ENCODE measurements around the gene CHAD. TPM values are rescaled to one million over a fixed set of nuclear protein-coding genes. Genes with fewer than 3 reads are reported as not detected.

Gene CHAD
- total RNA-seq, 4 donors from 2014 or later: not detected

DNA sequence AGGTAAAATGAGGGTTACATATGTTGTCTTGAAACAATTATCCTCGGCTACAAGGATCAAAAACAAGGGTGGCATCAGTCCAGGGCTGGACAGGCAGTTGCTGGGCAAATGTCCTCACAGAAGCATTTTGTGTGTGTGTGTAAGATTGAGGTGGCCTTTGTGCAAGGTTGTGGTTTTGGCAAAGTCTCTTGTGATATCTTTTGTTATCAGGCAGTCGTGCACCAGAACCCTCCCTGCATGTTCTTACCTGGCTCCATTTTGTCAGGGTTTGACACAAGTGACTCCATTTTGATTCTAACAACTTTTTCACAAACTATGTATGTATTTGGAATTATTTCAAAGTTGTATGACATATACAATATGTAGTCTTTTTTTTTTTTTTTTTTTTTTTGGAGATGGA, 20.0 kb downstream of the CHAD start:
- no peak overlapping the region for H3K4me3 ChIP-seq
- no peaks in the 10 kb centered on the region for H3K36me3 ChIP-seq
- ATAC-seq: no peak
- no peaks in the 10 kb centered on the region for H3K27me3 ChIP-seq
- peaks cover 0 to 3% (median 0%) of the 10 kb centered on the region in 3 donors for H3K4me1 ChIP-seq
- TF ChIP-seq POLR2A (IDR thresholded peaks at IDR 0.05) (no peak), POLR2AphosphoS5 (IDR thresholded peaks at IDR 0.05) (no peak), CTCF (IDR thresholded peaks at IDR 0.05) (no peak), EP300 (IDR thresholded peaks at IDR 0.05) (no peak)
- 89 to 93% methylated on average over 1 to 2 of the region's 2 CpGs for WGBS, 2 donors (ENCODE audit: low coverage in 1 of 2)
- no peak overlapping the region for H3K27ac ChIP-seq
- H3K9me3 ChIP-seq: no peaks in the 10 kb centered on the region

DNA sequence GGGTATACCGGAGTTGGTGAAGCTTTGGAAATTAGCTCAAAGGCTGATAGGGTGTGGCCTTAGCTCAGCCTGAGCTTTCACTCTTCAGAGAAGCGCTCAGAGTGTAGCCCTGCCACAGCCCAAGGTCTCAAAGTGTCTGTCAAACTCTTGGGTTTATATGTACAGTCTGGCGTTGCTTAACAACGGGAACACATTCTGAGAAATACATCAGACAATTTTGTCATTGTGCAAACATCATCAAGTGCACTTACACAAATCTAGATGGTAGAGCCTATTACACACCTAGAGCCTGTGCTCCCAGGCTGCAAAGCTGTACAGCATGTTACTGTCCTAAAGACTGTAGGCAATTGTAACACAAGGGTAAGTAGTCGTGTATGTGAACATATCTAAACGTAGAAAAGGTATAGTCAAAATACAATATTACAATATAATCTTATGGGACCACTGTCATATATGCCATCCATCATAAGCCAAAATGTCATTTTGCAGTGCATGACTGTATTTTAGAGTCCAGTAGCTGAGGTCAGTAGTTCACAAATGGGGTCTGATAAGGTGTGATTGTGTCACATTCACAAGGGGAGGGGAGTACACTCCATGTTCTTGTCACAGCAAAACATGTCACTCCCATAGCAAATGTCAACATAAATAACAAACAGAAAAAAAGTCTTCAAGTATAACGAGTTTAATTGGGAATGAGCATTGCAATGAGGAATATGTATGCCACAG, 20.6 kb downstream of the CHAD start:
- ATAC-seq: no peak
- Histone ChIP-seq H3K27me3 (no peaks in the 10 kb centered on the region), H3K4me1 (peaks cover 0 to 9% (median 0%) of the 10 kb centered on the region in 3 donors), H3K4me3 (no peak overlapping the region), H3K36me3 (no peaks in the 10 kb centered on the region), H3K9me3 (no peaks in the 10 kb centered on the region), H3K27ac (no peak overlapping the region)
- TF ChIP-seq POLR2A (IDR thresholded peaks at IDR 0.05): no peak
- no peak for TF ChIP-seq CTCF (IDR thresholded peaks at IDR 0.05)
- TF ChIP-seq EP300 (IDR thresholded peaks at IDR 0.05): no peak
- TF ChIP-seq POLR2AphosphoS5 (IDR thresholded peaks at IDR 0.05): no peak
- WGBS, 2 donors (ENCODE audit: low coverage in 1 of 2): 82 to 88% methylated on average over 6 to 7 of the region's 7 CpGs

DNA sequence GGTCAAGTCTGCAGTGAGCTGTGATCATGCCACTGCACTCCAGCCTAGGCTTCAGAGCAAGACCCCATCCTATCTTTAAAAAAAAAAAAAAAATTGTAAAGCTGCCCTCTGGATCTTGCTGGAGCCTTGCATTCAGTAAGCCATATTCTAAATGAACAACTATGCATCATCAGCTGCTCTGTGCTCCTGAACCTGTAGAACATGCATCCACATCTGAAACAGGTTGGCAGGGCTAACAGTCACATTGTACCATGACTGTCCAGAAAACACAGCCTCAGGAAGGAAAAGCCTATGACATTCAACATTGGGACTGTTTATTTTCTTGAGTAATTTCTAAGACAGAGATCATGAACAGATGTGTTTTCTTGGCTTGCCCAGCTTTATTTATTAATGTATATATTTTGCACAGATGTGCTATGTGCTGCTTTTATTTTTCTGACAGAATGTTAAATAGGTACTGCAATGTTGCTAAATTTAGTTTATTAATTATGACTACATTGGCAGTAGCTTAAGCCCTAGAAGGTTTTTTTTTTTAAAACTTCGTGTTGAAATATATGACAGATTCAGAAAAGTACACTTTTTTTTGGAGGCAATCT, 22.9 kb downstream of the CHAD start:
- Histone ChIP-seq H3K9me3 (no peaks in the 10 kb centered on the region), H3K4me3 (no peak overlapping the region), H3K27me3 (no peaks in the 10 kb centered on the region), H3K36me3 (peaks cover 0 to 2% of the 10 kb centered on the region in 2 donors), H3K27ac (no peak overlapping the region), H3K4me1 (peaks cover 0 to 11% (median 0%) of the 10 kb centered on the region in 3 donors)
- ATAC-seq: no peak
- 28 to 33% methylated on average over 1 of the region's 1 CpG for WGBS, 2 donors (ENCODE audit: low coverage in 1 of 2)
- no peak for TF ChIP-seq CTCF (IDR thresholded peaks at IDR 0.05)
- TF ChIP-seq POLR2A (IDR thresholded peaks at IDR 0.05): no peak
- no peak for TF ChIP-seq POLR2AphosphoS5 (IDR thresholded peaks at IDR 0.05)
- no peak for TF ChIP-seq EP300 (IDR thresholded peaks at IDR 0.05)

GRCh38 chr17:50444841-50445715, 23.6 kb downstream of the CHAD start:
- Histone ChIP-seq H3K36me3 (peaks cover 0 to 6% of the 10 kb centered on the region in 2 donors), H3K9me3 (no peaks in the 10 kb centered on the region), H3K4me3 (no peak overlapping the region), H3K4me1 (peaks cover 0 to 11% (median 0%) of the 10 kb centered on the region in 3 donors), H3K27ac (no peak overlapping the region), H3K27me3 (no peaks in the 10 kb centered on the region)
- no peak for TF ChIP-seq POLR2AphosphoS5 (IDR thresholded peaks at IDR 0.05)
- TF ChIP-seq CTCF (IDR thresholded peaks at IDR 0.05): no peak
- TF ChIP-seq POLR2A (IDR thresholded peaks at IDR 0.05): no peak
- no peak for TF ChIP-seq EP300 (IDR thresholded peaks at IDR 0.05)
- WGBS, 2 donors (ENCODE audit: low coverage in 1 of 2): 82 to 100% methylated on average over 4 to 6 of the region's 6 CpGs
- no peak for ATAC-seq

Measured in gastroesophageal sphincter (tissue), 4 donors.